GM12801 (cell line): Measurements from ENCODE around the gene ENOX1.

Source experiments
- TF ChIP-seq, protein P1 (sequence below): IDR thresholded peaks from one replicate; pipeline ENCODE4 v1.5.1; 2011; ENCODE audit warnings: control low read depth; ENCODE audit not compliant: insufficient read length; ENCODE audit errors: extremely low read depth

ENOX1 gene

DNA sequence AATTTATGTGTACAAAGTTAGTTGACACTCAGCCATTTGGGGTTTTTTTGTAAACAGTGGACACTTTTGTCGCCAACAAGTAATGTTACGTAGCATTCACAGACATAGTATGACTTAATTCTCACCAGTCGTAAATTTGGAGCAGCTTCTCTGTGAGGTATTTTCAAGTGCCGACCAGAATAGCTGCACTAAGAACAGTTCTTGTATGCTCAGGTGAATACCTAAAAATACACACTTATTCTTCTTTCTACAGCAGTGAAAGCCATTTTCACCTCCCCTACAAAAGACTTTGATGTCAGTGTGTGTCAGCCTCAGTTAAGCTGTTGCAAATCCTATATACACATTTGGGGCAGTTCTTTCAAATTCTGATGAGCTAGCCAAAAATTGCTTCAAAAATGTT, 206.5 kb downstream of the ENOX1 start:
- TF ChIP-seq, protein P1, sequence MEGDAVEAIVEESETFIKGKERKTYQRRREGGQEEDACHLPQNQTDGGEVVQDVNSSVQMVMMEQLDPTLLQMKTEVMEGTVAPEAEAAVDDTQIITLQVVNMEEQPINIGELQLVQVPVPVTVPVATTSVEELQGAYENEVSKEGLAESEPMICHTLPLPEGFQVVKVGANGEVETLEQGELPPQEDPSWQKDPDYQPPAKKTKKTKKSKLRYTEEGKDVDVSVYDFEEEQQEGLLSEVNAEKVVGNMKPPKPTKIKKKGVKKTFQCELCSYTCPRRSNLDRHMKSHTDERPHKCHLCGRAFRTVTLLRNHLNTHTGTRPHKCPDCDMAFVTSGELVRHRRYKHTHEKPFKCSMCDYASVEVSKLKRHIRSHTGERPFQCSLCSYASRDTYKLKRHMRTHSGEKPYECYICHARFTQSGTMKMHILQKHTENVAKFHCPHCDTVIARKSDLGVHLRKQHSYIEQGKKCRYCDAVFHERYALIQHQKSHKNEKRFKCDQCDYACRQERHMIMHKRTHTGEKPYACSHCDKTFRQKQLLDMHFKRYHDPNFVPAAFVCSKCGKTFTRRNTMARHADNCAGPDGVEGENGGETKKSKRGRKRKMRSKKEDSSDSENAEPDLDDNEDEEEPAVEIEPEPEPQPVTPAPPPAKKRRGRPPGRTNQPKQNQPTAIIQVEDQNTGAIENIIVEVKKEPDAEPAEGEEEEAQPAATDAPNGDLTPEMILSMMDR = no peak

DNA sequence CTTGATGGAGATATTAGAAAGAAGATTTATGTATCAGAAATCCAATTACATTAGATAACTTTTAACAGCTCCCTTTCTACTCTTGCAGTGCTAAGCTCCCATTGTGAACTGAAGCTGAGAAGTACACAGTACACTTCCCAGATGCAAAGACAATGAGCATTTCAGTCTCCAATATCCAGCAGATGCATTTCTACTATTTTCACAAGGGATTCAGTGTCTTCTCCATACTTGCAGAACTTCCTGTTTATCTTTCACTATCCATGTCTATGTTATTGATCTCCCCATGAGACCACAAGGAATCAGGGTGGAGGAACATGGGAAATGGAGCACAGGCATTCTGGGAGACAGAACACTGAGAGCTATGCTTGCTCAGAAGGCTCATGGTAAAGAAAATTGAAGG, 207.5 kb downstream of the ENOX1 start:
- TF ChIP-seq, protein P1 = no peak

DNA sequence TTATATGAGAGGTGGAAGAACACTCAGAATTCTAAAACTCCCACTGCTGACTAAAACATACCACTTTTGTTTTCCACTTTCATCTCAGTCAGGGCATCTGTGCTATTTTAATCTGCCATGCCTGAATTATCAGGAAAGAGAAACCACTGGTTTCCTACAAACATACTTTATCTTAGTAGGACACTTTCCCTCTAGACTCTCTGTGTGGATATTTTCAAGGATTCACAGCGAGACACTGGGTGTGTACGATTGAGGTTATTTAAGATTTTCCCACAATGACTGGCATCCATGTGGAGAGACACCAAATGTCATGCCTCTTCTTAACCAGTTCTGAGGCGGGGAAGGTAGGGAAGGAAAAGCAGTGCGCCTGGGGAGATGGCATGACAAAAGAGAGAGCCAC, 212.2 kb downstream of the ENOX1 start:
- TF ChIP-seq, protein P1 = no peak

DNA sequence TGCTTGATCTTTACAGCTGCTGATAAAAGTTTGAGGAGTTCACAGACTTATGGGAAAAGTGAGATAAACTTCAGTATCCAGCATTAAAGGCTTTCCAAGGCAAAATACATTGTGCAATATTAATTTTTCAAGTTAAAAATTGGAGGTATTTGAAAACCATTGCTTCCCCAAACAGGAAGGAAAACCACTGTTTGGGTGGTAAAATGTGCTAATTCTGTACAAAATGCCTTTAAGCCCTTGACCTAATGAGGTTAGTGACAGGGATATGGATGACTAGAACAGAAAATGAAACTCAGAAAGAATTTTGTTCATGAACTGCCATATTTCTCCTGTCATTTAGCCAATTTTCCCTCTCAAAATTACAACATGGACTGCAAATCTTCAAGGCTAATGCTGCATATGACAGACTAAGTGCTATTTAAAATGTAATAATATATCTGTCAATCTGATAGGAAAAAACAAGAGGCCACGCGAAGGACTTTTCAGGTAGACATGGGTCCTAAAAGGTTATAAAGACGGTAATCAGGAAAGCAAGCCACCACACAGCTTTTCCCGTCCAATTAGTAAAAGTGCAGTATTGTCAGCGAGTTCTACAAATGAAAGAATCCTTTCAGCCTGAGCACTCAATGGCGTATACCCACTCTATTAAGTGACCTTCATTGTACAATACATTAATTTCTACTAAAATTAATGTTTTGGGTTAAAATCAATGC, 212.8 kb downstream of the ENOX1 start:
- TF ChIP-seq, protein P1 = no peak

DNA sequence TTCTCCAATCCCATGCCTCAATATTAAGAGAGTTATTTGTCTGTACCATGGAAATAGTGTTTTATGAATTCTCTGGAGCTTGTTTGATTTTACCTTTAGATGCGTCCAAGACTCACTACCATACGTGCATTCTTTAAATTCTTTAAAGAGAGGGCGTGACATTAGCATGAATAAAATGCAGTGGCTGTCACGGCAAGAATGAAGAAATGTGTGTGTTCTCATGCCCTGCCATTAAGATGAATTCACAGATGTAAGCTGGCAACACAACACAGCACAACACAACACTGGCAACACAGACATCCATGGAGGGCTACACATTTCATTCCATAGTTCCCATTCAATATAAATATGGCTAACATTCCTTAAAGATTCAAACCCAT, 213.4 kb downstream of the ENOX1 start:
- TF ChIP-seq, protein P1 = no peak

DNA sequence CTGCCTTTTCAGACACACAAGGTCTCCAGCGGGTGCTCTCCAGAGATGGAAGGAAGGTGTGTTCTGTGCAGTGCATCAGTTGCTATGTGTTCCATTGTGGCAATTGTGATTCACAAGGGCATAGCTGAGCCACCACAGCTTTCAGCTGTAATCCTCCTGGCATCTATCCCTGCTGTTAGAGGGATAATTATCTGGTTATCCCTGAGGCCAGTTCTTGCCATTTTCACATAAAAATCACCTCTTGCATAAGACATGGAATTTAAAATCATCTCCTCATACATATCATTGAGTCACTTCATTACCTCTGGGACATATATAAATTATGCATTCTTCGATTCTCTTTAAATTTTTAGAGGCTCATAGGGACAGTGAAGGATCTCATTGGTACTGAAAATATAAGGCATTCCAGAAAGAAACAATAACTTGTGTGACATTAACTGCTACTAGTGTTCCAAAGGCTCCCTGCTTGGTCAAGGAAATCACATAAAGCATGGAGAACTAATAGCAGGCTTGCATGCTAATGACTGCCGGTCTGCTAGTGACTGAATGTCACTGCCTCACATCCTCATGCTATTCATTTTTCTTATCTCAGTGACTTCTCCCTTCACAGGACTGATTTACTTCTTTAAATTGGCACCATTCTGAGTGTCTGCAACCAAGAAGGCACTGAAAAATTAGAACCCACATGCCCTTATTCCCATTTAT, 214.0 kb downstream of the ENOX1 start:
- TF ChIP-seq, protein P1 = no peak

DNA sequence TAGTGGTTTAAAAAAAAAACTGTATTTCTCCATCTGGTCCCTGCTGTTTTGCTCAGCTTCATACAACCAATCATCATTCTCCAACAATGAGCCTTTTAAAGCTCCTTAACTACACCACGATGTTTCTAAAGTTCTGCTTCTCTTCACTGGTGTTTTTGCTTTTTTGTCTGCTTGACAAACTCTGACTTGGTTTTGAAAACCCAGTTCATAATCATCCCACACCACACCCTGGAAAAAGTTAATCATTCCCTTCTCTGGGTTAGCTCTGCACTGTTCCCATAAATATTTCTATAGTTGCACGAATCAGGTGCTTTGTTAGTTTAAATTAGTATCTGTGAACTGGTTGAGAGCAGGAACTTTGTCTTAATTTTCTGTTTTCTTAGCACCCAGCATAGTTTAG, 217.1 kb downstream of the ENOX1 start:
- TF ChIP-seq, protein P1 = no peak
